OCI-M2 (cell line): ENCODE measurements around the gene POC1A.
"Not testable (repeated sequence)": the region's sequence is repeated elsewhere in the genome, so short reads cannot be mapped to it uniquely, and the experiment has no call there.

ENCODE experiments used
- DNase-seq: peaks from one replicate; lab custom pipeline; 2025; ENCODE audit not compliant: unreplicated experiment; lab: John Stamatoyannopoulos, UW

The POC1A gene

DNA sequence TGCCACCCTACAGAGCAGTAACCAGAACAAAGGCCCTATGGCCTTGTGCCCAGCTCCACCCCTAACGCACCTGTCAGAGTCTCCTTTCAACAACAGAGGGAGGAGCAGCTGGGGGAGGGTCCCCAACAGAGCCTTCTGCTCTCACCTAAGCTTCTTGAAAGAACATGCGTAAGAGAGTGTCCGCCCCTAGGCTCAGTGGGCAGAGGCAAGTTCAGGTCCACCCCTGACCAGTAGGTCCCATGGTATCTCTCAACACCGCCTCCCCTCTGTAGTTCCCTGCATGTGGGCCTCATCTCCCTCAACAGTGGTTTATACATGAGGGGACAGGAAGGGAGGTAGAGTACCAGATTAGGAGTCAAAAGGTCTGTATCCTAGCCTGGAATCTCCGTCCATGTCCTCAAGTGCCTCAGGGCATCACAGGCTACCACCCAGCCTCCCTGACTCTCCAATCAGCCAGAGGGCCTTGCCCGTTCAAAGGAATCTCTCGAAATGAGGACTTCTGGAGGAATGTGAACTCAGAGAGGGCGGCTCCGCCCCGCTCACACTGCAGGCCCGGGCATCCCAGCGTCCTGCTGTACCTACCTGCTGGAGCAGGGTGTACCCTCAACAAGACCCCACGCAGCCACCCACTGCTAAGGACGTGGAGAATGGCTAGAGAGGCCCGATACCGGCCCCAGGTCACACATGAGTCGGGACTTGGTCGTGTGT lies 680 bp downstream of the POC1A start:
- DNase-seq, result no peak

DNA sequence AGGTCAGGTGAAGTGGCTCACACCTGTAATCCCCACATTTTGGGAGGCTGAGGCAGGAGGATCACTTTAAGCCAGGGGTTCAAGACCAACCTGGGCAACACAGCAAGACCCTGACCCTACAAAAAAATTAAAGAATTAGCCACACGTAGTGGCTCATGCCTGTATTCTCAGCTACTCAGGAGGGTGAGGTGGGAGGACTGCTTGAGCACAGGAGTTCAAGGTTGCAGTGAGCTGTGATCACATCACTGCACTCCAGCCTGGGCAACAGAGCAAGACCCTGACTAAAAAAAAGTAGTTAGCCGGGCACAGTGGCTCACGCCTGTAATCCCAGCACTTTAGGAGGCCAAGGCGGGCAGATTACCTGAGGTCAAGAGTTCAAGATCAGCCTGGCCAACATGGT lies 2.2 kb downstream of the POC1A start:
- not testable (repeated sequence) for DNase-seq

GRCh38 chr3:52150860-52151259 lies 3.4 kb downstream of the POC1A start:
- no peak for DNase-seq

- no peak for DNase-seq
Measured at GRCh38 chr3:52150357-52150756, 3.9 kb downstream of the POC1A start.

DNA sequence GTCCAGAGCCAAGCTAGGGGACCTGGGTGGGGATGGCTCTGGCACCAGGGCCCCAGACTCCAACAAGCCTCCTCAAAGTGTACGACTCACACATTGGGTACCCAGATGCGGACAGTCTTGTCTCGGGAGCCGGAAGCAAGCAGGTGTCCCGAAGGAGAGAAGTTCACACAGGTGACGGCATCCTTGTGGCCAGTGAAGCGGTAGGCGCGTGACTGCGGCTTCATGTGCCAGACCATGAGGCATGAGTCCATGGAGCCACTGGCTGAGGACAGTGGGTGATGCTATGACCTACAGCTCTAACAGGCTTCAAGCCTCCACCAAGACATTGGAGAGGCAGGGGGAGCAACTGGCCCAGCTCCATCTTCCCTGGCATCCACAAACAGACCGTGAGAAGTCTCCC lies 4.5 kb downstream of the POC1A start:
- no peak for DNase-seq

DNA sequence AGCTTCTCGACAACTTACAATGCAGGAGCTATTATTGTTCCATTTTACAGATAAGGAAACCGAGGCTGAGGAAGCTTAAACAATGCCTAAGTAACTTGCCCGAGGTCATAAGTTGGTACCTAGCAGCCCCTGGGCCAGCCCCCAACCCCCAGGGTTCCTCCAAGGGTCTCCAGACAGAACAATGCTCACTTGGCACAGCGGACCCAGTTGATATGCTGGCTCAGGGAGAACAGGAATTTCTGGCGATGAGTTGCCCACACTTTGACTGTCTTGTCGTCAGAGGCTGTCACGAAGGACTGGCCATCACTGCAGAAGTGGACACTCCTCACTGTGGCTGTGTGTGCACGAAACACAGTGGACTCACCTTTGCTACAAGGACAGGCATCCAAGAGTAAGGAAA lies 5.2 kb downstream of the POC1A start:
- no peak for DNase-seq

DNA sequence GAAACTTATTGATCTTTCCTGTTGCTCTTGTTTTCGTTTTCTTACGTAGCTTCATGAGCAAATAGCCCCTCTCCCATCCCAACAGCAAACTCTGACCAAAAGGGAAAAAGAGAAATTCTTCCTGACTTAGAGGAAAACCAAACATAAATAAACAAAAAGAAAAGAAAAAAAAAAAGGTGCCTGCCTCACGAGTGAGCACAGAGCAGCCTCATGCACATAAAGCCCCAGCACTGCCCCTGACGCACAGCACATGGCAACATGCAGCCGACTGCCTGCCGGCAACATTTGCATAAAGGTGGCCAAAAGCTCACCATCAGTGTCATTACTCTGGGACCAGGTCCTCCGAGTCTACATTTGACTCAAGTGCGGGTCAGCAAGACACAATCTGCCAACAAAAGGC lies 6.4 kb downstream of the POC1A start:
- no peak for DNase-seq

DNA sequence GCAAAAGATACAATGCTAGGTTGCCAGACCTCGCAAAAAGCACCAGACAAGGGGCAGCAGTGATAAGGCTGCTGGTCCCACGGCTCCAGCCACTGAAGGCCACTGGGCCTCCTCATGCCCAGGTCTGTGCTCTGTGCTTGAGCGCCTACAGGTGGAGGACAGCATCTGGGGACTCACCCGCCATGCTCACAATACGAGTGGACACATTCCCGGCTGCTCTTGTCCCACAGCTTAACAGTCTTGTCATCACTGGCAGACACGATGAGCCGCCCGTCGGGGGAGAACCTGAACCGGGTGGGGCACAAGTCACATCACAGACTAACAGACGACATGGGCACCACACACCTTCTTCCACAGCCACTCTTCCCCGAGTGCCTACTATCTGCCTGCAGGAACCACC lies 7.4 kb downstream of the POC1A start:
- DNase-seq, result no peak

- no peak for DNase-seq
Measured at GRCh38 chr3:52146189-52146588, 8.0 kb downstream of the POC1A start.

DNA sequence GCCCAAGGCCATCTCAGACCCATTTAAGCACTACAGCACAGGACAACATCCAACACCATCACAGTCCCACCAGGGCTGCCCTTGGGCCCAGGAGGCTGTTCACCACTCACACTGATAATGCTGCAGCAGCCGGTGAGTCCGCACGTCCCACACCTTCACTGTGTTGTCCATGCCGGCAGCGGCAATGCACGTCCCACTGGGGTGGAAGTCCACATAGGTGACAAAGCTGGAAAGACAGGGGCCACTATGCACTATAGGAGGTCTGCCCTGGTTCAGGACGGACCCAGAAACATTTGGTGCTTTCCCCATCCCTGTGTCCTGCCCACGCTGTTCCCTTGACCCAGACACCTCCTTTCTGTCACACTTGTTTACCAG lies 8.5 kb downstream of the POC1A start:
- no peak for DNase-seq

DNA sequence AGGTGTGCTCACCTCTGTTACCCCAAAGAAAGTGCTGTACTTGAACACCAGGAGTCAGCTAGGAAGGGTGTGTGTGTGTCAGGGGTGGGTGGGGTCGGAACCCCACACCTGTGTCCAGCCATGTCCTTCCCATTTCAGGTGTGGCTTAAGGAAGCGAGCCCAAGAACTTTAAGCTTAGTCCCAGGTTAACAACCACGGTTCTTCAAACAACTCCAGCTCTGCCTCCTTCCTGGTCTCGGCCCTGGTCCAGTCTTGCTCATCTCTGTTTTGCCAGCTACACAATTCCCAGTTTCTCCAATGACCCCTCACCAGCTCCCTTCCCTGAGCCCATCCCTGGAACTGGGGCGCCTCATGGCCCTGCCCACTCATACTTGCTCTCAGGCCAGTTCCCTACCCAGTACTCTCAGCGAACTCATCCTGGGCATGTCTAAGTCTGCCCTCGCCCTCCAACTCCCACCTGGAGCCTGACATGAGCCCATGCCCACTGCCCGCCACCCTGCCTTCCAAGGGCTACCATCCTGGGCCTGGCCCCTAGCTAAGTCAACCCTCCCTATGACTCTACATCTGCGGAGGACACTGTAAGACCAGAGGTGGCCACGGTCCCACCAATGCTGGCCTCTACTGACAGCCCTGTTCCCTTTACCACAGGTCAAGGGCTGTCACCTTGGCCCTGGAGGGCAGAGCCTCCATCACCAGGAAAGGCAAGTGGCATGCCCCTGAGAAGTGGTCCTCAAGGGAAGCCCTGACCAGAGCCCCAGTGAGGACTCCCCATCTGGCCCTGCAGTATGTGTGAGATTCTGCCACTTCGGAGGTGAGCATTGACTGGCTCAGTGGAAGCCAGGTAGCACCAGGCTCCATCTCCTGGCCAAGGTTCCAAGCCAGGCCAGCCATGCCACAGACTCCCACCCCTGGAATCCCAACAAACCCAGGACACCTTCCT lies 9.2 kb downstream of the POC1A start:
- DNase-seq, result no peak

DNA sequence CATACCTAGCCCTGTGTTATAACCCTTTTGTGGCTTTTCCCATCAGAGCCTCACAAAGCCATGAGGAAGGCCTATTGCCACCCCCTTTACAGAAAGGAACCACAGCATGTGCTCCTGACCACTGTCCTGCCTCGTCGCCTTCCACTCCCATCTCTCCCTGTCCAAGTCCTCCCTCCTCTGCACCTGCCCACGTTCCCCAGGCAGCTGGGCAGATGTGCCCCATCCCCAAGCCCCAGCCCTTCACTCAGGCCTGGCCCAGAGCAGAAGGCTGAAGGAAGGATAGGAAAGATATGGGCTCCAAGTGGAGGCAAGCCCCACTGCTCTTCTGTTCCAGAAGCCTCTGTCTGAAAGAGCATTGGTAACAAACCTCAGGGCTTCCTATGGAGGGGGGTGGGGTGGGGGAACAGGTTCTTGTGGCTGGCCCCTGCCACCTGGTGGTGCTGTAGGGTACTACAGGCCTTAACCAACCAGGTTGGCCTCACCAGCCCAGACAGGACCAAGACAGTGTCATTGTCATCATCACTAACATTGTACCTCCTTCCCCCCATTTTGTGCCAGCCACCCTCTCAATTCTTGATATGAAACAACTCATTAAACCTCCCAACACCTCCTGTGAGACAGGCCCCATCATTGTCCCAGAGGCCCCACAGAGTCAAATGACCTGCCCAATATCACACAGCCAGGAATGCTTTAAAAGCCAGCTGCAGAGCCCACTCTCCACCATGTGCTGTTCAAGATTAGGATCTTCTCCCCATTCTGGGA lies 10.0 kb downstream of the POC1A start:
- peak; percentile 18 for DNase-seq

DNA sequence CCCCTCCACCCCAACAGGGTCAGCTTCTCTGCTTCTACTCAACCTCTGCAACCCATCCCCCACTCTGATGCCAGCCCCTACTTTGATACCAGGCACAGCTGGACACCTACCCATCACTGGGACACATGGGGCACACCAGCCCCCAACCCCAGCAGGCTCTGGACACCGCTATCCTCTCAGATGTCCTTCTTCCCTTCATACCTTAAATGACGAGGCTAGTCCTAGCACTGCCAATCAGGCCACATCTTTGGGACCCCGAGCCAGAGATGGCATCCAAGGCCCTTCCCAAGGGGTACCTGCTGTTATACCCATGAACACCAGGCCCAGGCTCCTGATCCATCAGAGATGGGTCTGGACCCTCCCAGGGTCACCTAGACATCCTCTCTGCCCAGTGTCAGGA lies 10.6 kb downstream of the POC1A start:
- DNase-seq, result no peak

DNA sequence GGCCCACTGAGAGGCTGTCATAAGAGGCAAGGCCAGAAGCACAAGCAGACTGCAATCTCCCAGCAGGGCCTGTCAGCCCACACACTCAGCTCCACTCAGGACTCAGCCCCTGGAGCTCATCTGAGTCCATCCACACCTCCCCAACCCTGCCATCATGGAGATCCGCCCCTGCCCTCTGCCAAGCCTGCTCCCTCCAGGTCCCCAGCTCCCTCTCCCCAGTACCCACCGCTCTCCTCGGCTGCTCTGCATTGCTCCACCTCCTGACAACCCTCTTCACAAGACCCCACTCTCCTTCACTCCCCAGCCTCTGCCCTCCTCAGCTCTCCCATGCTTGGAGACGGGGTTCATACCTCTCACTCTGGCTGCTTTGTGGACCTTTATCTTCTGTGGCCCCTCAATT lies 11.1 kb downstream of the POC1A start:
- DNase-seq, result no peak

GRCh38 chr3:52141751-52142150 lies 12.5 kb downstream of the POC1A start:
- no peak for DNase-seq

- no peak for DNase-seq
Measured at GRCh38 chr3:52140769-52141168, 13.5 kb downstream of the POC1A start.

DNA sequence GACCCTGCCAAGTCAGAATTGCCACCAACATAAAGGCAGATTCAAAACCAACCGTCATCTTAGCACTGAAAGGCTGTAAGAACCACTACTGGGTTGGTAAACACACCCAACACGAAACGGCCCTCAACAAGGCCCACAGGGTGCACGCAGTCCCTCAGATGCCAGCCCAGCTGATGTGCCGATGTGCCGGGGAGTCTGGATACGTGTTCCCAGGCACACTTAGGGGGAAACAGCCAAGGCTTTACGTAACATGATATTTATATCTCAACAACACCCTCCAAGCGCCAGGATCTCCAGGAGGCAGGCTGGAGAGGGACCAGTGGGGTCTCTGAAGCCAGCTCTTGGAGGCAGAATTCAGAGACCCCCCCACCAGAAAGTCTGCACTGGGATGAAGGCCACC lies 14.2 kb downstream of the POC1A start:
- DNase-seq, result no peak

DNA sequence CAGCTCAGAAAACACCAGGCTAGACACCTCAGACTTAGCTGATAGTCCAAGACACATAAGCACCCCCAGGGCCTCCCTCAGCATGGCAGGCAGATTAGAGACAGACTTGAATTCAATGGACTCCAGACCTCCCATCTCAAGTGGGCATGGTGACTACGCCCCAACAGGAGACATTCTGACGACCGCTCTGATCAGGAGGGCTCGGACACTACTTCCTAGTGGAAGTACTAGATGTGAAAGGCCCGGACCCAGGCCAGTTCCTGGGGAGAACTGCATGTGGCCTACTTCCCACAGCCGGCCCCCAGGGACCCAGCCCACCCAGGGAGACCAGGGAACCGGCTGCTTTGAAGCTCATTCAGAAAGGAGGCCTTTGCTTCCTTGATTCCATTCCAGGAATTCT lies 16.9 kb downstream of the POC1A start:
- no peak for DNase-seq

- no peak for DNase-seq
Measured at GRCh38 chr3:52136513-52136912, 17.7 kb downstream of the POC1A start.

- DNase-seq, result no peak
Measured at GRCh38 chr3:52135332-52135731, 18.9 kb downstream of the POC1A start.

DNA sequence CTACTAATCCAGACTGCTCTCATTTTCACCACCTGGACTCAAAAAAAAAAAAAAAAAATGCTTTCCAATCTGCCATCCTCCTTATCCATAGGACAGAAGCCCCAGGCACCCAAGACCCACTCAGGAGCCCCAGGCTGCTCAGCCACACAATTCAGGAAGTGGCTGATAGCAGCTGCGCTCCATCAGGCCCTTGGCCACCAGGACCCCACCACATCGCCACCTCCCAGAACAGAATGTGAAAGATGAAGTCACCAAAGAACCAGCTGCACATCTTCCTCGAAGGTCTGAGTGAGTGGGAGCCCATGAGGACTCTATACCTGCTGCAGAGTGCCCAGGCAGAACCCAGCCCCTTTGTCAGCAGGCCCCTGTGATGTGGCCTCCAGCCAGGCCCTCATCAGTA lies 19.5 kb downstream of the POC1A start:
- DNase-seq, result no peak

DNA sequence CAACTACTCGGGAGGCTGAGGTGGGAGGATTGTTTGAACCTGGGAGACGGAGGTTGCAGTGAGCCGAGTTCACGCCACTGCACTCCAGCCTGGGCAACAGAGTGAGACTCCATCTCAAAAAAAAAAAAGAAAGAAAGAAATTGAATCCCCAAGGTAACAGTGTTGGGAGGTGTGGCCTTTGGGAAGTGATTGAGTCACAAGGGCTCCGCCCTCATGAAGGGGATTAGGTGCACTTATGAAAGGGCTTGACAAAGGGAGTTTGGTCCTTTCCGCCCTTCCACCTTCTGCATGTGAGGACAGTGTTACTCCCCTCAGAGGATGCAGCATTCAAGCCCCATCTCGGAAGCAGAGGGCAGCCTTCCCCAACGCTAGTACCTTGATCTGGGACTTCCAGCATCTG lies 21.3 kb downstream of the POC1A start:
- DNase-seq, result no peak
